SK-N-SH (cell line): ENCODE data around the gene MYL12B. TPM values are rescaled to one million over a fixed set of nuclear protein-coding genes. Genes with fewer than 3 reads are reported as not detected.

Source experiments
- CTCF ChIA-PET: fragments of 300-600, 350-600 bp; formaldehyde crosslinking; extraction: SDS; loops from one replicate; lab custom pipeline; 2021; lab: Yijun Ruan, JAX
- POLR2A ChIA-PET: fragments of 350-600 bp; sonication (Branson Sonifier 250); formaldehyde crosslinking; extraction: SDS; loops from one replicate; lab custom pipeline; 2020; ENCODE audit warnings: antibody characterized with exemption, inconsistent platforms; lab: Yijun Ruan, JAX
- DNase-seq: peaks from one replicate; pipeline ENCODE4 v3.0.0; 2012
- H2AFZ ChIP-seq: fragments of 200-600 bp; sonication (generic); 2 replicates; pipeline ENCODE4 v1.8.1; 2016; ENCODE audit warnings: antibody characterized with exemption, mild to moderate bottlenecking, low read depth
- H3F3A ChIP-seq: fragments of 200-600 bp; sonication (generic); replicated peaks from 2 replicates; pipeline ENCODE3; 2016; ENCODE audit warnings: antibody characterized with exemption, mild to moderate bottlenecking; ENCODE audit not compliant: insufficient read depth
- H3K27ac ChIP-seq, 2 experiments: fragments of 200-500 bp in 1 of 2; fragments of 200-600 bp in 1 of 2; sonication (Bioruptor generic) in 1 of 2; sonication (generic), shearing (Covaris generic) in 1 of 2; 2 replicates each; pipeline versions ENCODE4 v1.5.1 to v1.6.1; 2014 to 2016; ENCODE audit warnings: low read depth in 2 of 2, inconsistent platforms in 1 of 2, low read length in 1 of 2, mild to moderate bottlenecking in 1 of 2, mixed read lengths in 1 of 2
- H3K27me3 ChIP-seq: fragments of 200-600 bp; sonication (generic), shearing (Covaris generic); 2 replicates; pipeline ENCODE4 v1.6.1; 2016; ENCODE audit warnings: mixed run types; ENCODE audit not compliant: insufficient read depth
- H3K36me3 ChIP-seq, 2 experiments: fragments of 200-500 bp in 1 of 2; fragments of 200-600 bp in 1 of 2; sonication (Bioruptor generic) in 1 of 2; sonication (generic) in 1 of 2; replicated peaks in 1 of 2; 2 replicates each; pipeline versions ENCODE3 to v1.5.1; 2014 to 2016; ENCODE audit warnings: low read length in 1 of 2, mild to moderate bottlenecking in 1 of 2; ENCODE audit not compliant: insufficient read depth in 2 of 2, control insufficient read depth in 1 of 2
- H3K4me1 ChIP-seq, 2 experiments: fragments of 200-500 bp in 1 of 2; fragments of 200-600 bp in 1 of 2; sonication (Bioruptor generic) in 1 of 2; sonication (generic), shearing (Covaris generic) in 1 of 2; 2 replicates each; pipeline versions ENCODE4 v1.5.1 to v1.6.1; 2014 to 2016; ENCODE audit warnings: low read depth in 1 of 2, low read length in 1 of 2, mixed run types in 1 of 2; ENCODE audit not compliant: insufficient read depth in 2 of 2, control insufficient read depth in 1 of 2
- H3K4me2 ChIP-seq: fragments of 200-600 bp; sonication (generic), shearing (Covaris generic); 2 replicates; pipeline ENCODE4 v1.6.1; 2017; ENCODE audit warnings: mixed run types
- H3K4me3 ChIP-seq, 2 experiments: fragments of 200-500 bp in 1 of 2; fragments of 200-600 bp in 1 of 2; sonication (Bioruptor generic) in 1 of 2; sonication (generic), shearing (Covaris generic) in 1 of 2; 2 replicates each; pipeline versions ENCODE4 v1.5.1 to v1.8.1; 2014 to 2016; ENCODE audit warnings: low read depth in 2 of 2, inconsistent platforms in 1 of 2, low read length in 1 of 2, mild to moderate bottlenecking in 1 of 2, mixed read lengths in 1 of 2, moderate library complexity in 1 of 2
- H3K79me2 ChIP-seq: fragments of 200-600 bp; sonication (generic); 2 replicates; pipeline ENCODE4 v1.8.1; 2017; ENCODE audit warnings: mild to moderate bottlenecking; ENCODE audit not compliant: insufficient read depth
- H3K9ac ChIP-seq: fragments of 200-600 bp; sonication (generic); 2 replicates; pipeline ENCODE4 v1.6.1; 2017; ENCODE audit warnings: mixed run types
- H3K9me2 ChIP-seq: fragments of 200-600 bp; sonication (generic); 2 replicates; pipeline ENCODE4 v1.6.1; 2017; ENCODE audit warnings: mixed run types
- H3K9me3 ChIP-seq: fragments of 200-600 bp; sonication (generic); 2 replicates; pipeline ENCODE4 v1.6.1; 2017; ENCODE audit warnings: mixed run types, mild to moderate bottlenecking, moderate library complexity
- H4K20me1 ChIP-seq: fragments of 200-600 bp; sonication (generic); 2 replicates; pipeline ENCODE4 v1.6.1; 2017; ENCODE audit warnings: mild to moderate bottlenecking, mixed run types; ENCODE audit not compliant: insufficient read depth
- EP300 ChIP-seq, 2 experiments: IDR thresholded peaks; 2 replicates each; pipeline versions ENCODE4 v1.4.0 to v1.6.1; 2012; ENCODE audit warnings: borderline replicate concordance in 1 of 2, low read depth in 1 of 2, low read length in 1 of 2
- EZH2phosphoT487 ChIP-seq: fragments of 200-600 bp; sonication (generic); IDR thresholded peaks from 2 replicates; pipeline ENCODE4 v1.6.1; 2017; ENCODE audit warnings: low read depth, mixed run types, mild to moderate bottlenecking, antibody characterized with exemption, moderate library complexity, borderline replicate concordance
- FOSL2 ChIP-seq: IDR thresholded peaks from 2 replicates; pipeline ENCODE4 v1.4.0; 2012; ENCODE audit warnings: low read depth, mild to moderate bottlenecking, moderate library complexity, borderline replicate concordance
- FOXJ3 ChIP-seq: sonication (generic); formaldehyde crosslinking; IDR thresholded peaks from 2 replicates; pipeline ENCODE4 v1.5.1; 2020; ENCODE audit warnings: mild to moderate bottlenecking, missing genetic modification reagents
- FOXM1 ChIP-seq: IDR thresholded peaks from 2 replicates; pipeline ENCODE4 v1.4.0; 2012; ENCODE audit warnings: low read depth, mild to moderate bottlenecking
- GABPA ChIP-seq: IDR thresholded peaks from 2 replicates; pipeline ENCODE4 v1.4.0; 2012; ENCODE audit warnings: low read depth, mild to moderate bottlenecking
- GATA2 ChIP-seq: sonication (generic); formaldehyde crosslinking; IDR thresholded peaks from 2 replicates; pipeline ENCODE4 v1.5.0; 2020; ENCODE audit warnings: mild to moderate bottlenecking, missing genetic modification reagents
- JUND ChIP-seq: IDR thresholded peaks from 2 replicates; pipeline ENCODE4 v1.4.0; 2012
- NFIC ChIP-seq: IDR thresholded peaks from 2 replicates; pipeline ENCODE4 v1.4.0; 2012; ENCODE audit warnings: borderline replicate concordance
- POLR2AphosphoS5 ChIP-seq: IDR thresholded peaks from 2 replicates; pipeline ENCODE4 v1.6.1; 2012; ENCODE audit warnings: low read depth, low read length
- REST ChIP-seq: IDR thresholded peaks from 2 replicates; pipeline ENCODE4 v1.6.1; 2012; ENCODE audit warnings: mild to moderate bottlenecking, low read depth, low read length, moderate library complexity
- RFX5 ChIP-seq: IDR thresholded peaks from 2 replicates; pipeline ENCODE4 v1.6.1; 2012; ENCODE audit warnings: mild to moderate bottlenecking, improper control_type of control experiment, low read length
- RXRA ChIP-seq: IDR thresholded peaks from 2 replicates; pipeline ENCODE4 v1.4.0; 2012; ENCODE audit warnings: low read depth, mild to moderate bottlenecking, borderline replicate concordance
- SIN3A ChIP-seq: IDR thresholded peaks from 2 replicates; pipeline ENCODE4 v1.6.1; 2012; ENCODE audit warnings: low read depth, mild to moderate bottlenecking, low read length, moderate library complexity, borderline replicate concordance
- USF2 ChIP-seq: fragments of 150-350 bp; IDR thresholded peaks from 2 replicates; pipeline ENCODE4 v1.6.1; 2017; ENCODE audit warnings: antibody characterized with exemption, low read length, low read depth, borderline replicate concordance
- WGBS: methylation state at CpG from one replicate; pipeline ENCODE4 v1.1.6; 2017; ENCODE audit warnings: low lambda C conversion rate; 5-methylcytosine and 5-hydroxymethylcytosine counted together
- polyA plus RNA-seq, 3 experiments: library from polyadenylated mRNA; depleted of rRNA; stranded (reverse); fragments of >200 nt; gene quantifications; 2 replicates each; pipeline ENCODE4 v1.2.3, GENCODE V29; 2012
- TF ChIP-seq, protein P1 (sequence below): IDR thresholded peaks from 2 replicates; pipeline ENCODE4 v1.4.0; 2012; ENCODE audit warnings: low read depth, borderline replicate concordance
- TF ChIP-seq, protein P2 (sequence below): fragments of 150-350 bp; IDR thresholded peaks from 2 replicates; pipeline ENCODE4 v1.6.1; 2016; ENCODE audit warnings: mild to moderate bottlenecking, low read depth, low read length

MYL12B gene
- polyA plus RNA-seq, 1 of the 3 experiments (the other 2 are of a cell fraction), result 555 TPM

GRCh38 chr18:3319894-3320454, 58.0 kb downstream of the MYL12B start:
- Histone ChIP-seq H2AFZ (peak overlapping the region; percentile 57; the same call in 1 of the 2 replicates), H3K27me3 (no peaks in the 10 kb centered on the region), H3K9me2 (no peaks in the 10 kb centered on the region), H3K9me3 (no peaks in the 10 kb centered on the region), H3K9ac (no peak overlapping the region), H3K27ac (no peak overlapping the region), H3F3A (peaks cover 19% of the 10 kb centered on the region), H3K4me2 (no peak overlapping the region), H4K20me1 (no peaks in the 10 kb centered on the region), H3K36me3 (no peaks in the 10 kb centered on the region), H3K4me3 (no peak overlapping the region), H3K79me2 (no peaks in the 10 kb centered on the region), H3K4me1 (peaks cover 15 to 37% of the 10 kb centered on the region in 2 experiments; a peak in 3 of 4 replicates)
- ChIA-PET CTCF (interaction anchor here (0.9 to 5.1 kb wide), 6 partner anchors 8 to 346 kb away, joined by 3 to 28 read pairs (median 4); no protein-coding TSS in a partner anchor), POLR2A (no interaction called here)
- 96% methylated on average over 2 of the region's 2 CpGs for WGBS
- TF ChIP-seq JUND (no peak), REST (no peak), EP300 (IDR thresholded peaks at IDR 0.05; ENCODE audit: borderline replicate concordance in 1 of 2, low read depth in 1 of 2, low read length in 1 of 2) (no peak), FOXM1 (no peak)
- DNase-seq, result peak; percentile 16

- CTCF ChIA-PET, result interaction anchor here (1.7 kb wide), 1 partner anchor 273 kb away, joined by 5 read pairs; no protein-coding TSS in a partner anchor
- Histone ChIP-seq H3K4me2 (0 out of 2 replicates have a peak overlapping the region, but pooled peaks have one; percentile 5), H2AFZ (no peak overlapping the region), H3K79me2 (no peaks in the 10 kb centered on the region), H3K36me3 (no peaks in the 10 kb centered on the region), H3F3A (peaks cover 19% of the 10 kb centered on the region), H3K4me3 (no peak overlapping the region), H4K20me1 (no peaks in the 10 kb centered on the region), H3K27me3 (no peaks in the 10 kb centered on the region), H3K9me3 (no peaks in the 10 kb centered on the region), H3K4me1 (peaks cover 15 to 37% of the 10 kb centered on the region in 2 experiments; a peak in 3 of 4 replicates), H3K27ac (peak overlapping the region; percentile 62 to 77), H3K9ac (no peak overlapping the region), H3K9me2 (no peaks in the 10 kb centered on the region)
- WGBS, result 76% methylated on average over 3 of the region's 3 CpGs
- POLR2A ChIA-PET, result no interaction called here
- peak; percentile 47 for DNase-seq
- TF ChIP-seq RXRA (peak; percentile 90; the same call in 1 of the 2 replicates), EZH2phosphoT487 (no peak), FOXJ3 (CRISPR knock-in tag) (no peak), FOSL2 (peak; percentile 74), RFX5 (no peak), GATA2 (CRISPR knock-in tag) (peak; percentile 44; the same call in 1 of the 2 replicates), JUND (peak; percentile 84), POLR2AphosphoS5 (peak; percentile 84), SIN3A (no peak), NFIC (peak; percentile 99), EP300 (IDR thresholded peaks at IDR 0.05; ENCODE audit: borderline replicate concordance in 1 of 2, low read depth in 1 of 2, low read length in 1 of 2) (peak; percentile 81 to 90), GABPA (no peak), USF2 (no peak)
- TF ChIP-seq, protein P1, sequence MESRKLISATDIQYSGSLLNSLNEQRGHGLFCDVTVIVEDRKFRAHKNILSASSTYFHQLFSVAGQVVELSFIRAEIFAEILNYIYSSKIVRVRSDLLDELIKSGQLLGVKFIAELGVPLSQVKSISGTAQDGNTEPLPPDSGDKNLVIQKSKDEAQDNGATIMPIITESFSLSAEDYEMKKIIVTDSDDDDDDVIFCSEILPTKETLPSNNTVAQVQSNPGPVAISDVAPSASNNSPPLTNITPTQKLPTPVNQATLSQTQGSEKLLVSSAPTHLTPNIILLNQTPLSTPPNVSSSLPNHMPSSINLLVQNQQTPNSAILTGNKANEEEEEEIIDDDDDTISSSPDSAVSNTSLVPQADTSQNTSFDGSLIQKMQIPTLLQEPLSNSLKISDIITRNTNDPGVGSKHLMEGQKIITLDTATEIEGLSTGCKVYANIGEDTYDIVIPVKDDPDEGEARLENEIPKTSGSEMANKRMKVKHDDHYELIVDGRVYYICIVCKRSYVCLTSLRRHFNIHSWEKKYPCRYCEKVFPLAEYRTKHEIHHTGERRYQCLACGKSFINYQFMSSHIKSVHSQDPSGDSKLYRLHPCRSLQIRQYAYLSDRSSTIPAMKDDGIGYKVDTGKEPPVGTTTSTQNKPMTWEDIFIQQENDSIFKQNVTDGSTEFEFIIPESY, result peak; percentile 58; the same call in 1 of the 2 replicates
- TF ChIP-seq, protein P2, sequence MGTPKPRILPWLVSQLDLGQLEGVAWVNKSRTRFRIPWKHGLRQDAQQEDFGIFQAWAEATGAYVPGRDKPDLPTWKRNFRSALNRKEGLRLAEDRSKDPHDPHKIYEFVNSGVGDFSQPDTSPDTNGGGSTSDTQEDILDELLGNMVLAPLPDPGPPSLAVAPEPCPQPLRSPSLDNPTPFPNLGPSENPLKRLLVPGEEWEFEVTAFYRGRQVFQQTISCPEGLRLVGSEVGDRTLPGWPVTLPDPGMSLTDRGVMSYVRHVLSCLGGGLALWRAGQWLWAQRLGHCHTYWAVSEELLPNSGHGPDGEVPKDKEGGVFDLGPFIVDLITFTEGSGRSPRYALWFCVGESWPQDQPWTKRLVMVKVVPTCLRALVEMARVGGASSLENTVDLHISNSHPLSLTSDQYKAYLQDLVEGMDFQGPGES, result no peak
Measured at GRCh38 chr18:3321133-3321812, 59.3 kb downstream of the MYL12B start.
